ENCODE data around the gene ADSS1.

DNA sequence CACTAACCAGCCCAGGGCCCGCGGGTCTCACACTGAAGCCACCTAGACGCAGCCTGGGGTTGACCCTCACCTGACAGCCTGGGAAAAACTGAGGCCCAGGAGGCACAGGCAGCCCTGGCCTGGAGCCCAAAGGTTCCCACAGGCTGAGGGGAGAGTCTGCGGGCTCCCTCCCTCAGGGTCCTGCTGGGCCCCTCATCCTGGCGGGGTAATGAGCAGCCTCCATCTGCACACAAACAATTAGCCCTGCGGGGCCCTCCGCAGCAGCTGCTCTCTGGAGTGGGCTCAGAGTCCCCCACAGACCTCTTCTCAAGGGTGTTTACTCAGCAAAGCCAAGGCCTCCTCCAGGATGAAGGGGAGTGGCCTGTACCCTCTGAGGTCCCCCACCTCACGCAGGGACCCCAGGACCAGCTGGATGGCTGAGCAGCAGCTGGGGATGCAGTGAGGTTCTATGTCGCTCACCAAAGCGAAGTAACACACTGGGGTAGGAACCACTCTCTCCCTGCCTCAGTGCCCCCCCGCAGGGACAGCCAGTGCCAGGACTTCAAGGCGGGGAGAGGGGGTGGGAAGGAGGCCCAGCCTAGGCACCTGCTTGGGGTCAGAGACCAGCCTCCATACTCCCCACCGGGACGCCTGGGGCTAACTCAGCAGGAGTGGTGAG, 64.3 kb downstream of the ADSS1 start:
- TF ChIP-seq, protein P1, sequence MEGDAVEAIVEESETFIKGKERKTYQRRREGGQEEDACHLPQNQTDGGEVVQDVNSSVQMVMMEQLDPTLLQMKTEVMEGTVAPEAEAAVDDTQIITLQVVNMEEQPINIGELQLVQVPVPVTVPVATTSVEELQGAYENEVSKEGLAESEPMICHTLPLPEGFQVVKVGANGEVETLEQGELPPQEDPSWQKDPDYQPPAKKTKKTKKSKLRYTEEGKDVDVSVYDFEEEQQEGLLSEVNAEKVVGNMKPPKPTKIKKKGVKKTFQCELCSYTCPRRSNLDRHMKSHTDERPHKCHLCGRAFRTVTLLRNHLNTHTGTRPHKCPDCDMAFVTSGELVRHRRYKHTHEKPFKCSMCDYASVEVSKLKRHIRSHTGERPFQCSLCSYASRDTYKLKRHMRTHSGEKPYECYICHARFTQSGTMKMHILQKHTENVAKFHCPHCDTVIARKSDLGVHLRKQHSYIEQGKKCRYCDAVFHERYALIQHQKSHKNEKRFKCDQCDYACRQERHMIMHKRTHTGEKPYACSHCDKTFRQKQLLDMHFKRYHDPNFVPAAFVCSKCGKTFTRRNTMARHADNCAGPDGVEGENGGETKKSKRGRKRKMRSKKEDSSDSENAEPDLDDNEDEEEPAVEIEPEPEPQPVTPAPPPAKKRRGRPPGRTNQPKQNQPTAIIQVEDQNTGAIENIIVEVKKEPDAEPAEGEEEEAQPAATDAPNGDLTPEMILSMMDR (conservative IDR thresholded peaks at IDR 0.05 in 1 of 2, IDR thresholded peaks at IDR 0.05 in 1 of 2; ENCODE audit: low read depth in 1 of 2, low read length in 2 of 2), result no peak
- TF ChIP-seq EZH2 (IDR thresholded peaks at IDR 0.05; ENCODE audit: low read length, missing control alignments), result no peak

Measured in fibroblast of lung (primary cell).